GM18867 (cell line): ENCODE results near the gene RPL32.
"Not testable (repeated sequence)": the region's sequence is repeated elsewhere in the genome, so short reads cannot be mapped to it uniquely, and the experiment has no call there.

Experiments
- ATAC-seq: cut with Tn5 transposase; IDR thresholded peaks from one replicate; pipeline ENCODE4 v1.9.1; 2021; ENCODE audit warnings: mild to moderate bottlenecking, moderate library complexity; ENCODE audit not compliant: unreplicated experiment

Gene RPL32

DNA sequence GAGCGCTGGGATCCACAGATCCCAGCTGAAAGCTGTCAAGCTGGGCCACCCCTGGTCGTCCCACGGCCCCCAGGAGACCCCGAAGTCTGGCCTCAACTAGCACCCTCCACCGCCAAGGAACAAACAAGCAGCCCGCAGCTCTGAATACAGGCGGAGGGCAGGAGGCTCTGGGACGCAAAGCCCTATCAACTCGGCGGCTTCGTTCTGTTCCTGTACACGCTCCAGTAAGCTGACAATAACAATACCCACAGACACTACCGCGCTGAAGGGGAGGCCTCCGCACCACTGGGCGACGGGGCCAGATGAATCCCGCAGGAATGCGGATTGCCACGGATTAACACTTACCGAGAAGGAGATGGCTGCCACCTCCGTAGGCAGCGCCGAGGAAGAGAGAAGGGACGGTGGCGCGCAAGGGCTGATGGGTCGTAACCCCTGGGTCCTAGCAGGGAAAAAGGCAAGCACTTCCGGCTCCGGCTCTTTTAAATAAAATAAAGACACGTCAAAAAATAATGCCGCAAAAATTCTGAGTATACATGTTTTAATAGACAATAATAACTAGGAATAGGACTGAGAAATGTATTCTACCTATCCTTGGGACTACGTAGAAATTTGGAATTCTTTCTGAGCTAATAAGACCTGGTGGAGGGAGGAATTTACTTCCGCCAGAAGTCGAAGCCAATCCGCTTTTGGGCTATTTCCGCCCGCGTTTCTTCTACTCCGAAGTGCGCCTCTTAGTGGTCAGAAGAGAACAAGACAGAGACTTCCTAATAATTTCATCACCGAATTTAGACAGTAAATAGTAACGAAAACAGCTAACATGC is at the start of gene RPL32:
Gene RPL32, minus strand, starts transcription at position 417 of the 821 bp plus-strand sequence. CDS start 1,328 bp downstream, outside the sequence.
- ATAC-seq = peak; percentile 82

DNA sequence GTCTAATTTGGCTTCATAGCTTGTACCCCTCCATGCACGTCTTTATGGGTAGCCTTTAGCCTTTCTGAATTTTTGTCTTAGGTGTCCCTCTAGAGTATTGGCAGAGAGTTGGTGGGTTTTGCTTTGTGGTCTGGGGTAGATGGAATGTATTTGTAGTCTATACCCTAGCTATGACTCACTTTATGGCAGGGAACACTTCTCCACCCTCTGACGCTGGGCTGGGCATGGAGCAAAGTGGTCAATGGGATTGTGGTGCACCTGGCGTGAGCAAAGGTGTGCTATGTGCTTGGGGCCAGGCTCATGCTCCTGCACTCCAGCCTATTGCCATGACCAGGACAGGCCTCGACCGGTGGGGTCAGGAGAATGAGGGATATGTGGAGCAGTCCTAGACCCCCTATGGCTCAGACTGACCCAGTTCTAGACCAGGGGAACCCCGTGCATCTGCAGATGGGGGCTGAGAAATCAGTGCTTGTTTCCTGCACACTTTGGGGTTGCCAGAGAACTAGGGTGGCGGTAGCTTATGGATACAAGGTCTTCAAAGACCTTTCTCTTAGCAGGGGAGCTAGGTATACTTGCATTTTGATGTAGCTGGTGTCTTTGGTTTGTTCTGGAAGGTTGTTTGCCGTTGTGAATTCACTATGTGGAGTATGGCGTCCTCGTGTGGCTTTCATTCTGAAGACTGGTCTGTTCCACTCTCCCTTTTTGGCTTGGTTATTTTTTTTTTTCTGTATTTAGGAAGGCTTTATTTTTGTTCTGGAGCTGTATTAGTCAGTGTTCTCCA is 49.4 kb upstream of the RPL32 start:
- no peak for ATAC-seq

DNA sequence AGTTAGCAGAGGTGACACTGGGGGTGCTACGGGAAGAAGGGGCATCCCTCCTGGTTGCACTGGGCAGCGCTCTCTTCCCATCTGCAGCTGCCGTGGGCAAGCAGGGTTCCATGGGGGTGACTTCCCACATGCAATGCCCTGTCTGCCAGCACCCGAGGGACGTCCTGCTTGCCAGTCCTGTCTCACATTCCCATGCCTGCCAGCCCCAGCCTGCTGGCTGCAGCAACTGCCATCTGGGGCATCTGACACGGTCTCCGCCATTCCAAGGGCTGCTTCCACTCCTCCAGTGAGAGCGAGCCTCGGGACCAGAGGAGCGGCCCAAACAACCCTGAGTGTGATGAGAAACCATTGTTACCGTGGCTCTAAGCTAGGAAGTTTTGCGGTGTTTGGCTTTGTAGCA is 45.4 kb upstream of the RPL32 start:
- no peak for ATAC-seq

DNA sequence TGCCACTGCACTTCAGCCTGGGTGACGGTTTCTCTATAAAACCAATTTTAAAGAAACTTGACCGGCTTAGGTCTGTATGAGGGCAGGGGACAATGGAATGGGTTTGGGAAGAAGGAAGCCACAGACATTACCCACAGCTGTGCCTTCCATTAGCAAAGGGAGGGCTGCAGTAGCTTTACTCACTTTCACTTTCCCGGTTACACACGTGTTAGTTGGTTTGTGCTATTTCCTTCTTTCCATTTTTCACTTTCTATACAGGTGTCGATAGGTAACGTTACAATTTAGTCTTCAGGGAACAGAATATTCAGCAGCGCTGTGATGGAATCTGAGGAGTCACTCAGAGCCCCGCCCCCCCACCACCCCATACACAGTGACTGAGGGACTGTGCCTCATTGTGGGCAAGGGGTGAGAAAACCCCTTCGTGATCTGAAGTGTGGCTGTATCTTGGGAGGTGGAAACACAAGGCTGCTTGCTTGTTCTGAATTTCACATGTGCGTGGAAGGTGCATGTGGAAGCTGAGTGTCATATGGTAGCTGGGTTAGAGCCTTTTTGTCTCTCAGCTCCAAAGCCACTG is 44.8 kb upstream of the RPL32 start:
- ATAC-seq = peak; percentile 70

DNA sequence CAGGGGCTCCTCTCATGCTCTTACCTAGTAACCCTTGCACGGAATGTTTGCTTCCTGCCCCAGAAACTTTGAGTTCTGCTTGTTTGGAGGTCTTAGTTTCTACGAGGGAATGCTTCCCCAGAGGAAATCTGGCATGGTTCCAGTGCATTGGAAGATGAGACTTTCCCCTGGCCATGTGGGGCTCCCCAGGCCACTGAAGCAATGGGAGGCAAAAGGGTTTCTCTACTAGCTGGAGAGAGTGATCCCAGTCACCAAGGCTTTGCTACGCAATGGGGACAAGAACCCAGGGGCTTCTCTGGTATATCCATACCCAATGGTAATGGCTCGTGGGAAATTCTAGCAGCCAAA is 44.2 kb upstream of the RPL32 start:
- ATAC-seq = no peak

DNA sequence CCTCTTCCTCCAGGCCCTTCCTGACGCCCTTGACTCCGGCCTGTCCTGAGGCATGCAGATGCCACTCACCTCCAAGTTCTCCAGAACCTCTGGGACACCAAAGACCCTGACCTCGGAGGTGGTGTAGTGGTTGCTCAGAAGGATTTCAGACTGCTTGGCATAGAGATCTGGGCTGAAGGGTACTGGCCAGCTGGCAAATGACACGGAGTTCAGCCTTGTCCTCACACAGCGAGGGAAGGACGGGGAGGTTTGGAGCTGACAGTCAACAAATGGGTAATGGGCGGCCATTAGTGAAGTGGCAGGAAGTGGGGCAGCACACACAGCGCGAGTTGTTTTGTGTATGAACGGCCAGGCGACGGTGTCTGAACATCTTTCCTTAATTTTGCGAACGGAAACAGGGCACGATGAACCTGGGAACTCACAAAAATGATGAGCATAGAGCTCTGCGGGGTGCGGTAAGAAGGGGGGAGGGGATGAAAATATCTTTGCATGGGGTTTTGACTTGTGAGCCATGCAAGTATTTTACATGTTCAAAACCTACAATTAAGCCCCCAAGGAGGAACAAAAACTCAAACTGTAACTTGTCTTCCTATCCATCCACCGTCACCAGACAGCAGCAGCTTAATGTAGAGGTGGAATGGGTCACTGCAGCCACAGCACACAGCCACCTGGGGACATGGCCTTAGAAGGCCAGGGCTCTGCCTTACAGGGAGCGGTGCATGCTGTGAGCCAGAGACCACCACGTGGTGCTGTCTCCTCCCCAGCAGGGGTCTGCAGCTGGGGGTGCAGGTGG is 43.6 kb upstream of the RPL32 start:
- ATAC-seq = no peak

DNA sequence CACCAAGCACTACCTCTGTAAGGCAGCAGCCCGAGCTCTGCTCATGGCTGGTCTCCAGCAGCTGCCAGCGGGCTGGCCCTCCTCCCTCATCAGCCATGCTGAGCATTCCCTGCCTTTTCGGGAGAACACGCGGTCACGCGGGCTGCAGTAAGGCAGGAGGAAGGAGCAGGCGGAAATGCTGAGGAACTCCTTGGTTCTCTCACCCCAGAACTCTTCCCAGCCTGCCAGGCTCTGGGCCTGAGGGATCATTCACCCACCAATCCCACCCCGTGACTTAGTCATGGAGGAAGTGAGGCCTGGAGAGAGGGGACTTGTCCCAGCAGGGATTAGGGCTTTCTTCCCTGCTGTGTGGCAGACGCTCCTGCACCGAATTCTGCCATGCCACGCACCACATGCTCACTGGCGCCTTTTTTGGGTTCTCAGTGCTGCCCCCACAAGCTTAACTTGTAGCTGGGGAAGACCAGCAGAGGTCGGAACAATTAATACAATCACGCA is 42.9 kb upstream of the RPL32 start:
- ATAC-seq = no peak

DNA sequence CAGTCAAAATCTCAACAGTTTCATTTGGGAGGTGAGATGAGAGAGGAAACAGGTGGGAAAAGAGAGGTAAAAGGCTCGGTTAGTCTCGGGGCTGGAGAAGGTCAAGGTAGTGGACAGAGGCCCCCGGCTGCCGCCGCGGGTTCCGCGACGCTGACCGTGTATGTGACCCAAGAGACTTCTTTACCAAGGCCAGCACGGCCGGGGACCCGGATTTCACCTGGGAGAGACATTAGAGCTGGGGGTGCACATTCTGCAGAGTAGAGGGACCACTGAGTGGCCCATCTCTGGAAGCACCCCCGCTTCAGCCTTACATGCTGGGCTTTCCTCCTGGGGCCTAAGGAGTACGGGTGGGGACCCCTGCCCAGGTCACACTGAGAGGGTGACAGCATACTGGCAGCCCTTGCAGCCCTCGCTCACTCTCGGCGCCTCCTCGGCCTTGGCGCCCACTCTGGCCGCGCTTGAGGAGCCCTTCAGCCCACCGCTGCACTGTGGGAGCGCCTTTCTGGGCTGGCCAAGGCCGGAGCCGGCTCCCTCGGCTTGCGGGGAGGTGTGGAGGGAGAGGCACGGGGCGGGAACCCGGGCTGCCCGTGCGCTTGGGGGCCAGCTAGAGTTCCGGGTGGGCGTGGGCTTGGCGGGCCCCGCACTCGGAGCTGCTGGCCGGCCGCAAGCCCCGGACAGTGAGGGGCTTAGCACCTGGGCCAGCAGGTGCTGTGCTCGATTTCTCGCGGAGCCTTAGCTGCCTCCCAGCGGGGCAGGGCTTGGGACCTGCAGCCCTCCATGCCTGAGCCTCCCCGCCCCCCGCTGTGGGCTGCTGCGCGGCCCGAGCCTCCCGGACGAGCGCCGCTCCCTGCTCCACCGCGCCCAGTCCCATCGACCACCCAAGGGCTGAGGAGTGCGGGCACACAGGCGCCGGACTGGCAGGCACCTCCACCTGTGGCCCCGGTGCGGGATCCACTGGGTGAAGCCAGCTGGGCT is 41.3 kb upstream of the RPL32 start:
- ATAC-seq = no peak

DNA sequence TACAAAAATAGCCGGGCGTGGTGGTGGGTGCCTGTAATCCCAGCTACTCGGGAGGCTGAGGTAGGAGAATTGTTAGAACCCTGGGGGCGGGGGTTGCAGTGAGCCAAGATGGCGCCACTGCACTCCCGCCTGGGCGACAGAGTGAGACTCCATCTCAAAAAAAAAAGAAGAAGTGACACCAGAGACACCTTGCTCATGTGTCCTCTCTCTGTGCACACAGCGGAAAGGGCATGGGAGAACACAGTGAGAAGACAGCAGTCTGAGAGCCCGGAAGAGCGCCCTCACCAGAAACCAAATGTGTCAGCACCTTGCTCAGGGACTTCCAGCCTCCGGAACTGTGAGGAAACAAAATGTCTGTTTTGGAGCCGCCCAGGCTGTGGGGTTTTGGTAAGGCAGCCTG is 40.5 kb upstream of the RPL32 start:
- ATAC-seq = peak; percentile 45

DNA sequence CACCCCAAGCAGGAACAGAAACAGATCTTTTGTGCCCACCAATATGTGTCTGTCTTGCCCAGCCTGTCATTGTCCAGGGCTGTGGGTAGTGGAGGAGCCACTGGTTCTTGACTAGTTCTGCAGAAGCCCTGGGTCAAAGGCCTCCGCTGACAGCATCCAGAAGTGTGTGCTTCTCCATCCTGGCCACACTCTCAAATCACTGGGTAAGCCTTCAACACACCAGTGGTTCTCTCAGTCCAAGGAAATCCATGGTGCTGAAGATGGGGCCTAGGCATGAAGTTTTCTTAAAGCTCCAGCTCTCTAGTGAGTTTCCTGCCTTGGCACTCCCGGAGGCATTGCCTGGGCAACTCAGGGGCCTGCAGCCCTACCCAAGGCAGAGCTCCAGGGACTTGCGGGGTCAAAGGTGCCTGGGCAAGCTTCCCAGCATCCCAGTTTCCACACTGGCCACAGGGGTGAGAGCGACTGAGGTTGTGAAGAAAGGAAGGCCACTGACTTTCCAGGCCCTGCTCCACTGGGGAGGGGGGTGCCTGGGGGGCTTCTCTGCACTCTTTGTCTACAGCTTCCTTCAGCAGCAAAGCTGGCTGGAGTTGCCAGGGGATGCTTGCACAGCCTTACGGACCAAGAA is 37.9 kb upstream of the RPL32 start:
- ATAC-seq = no peak

DNA sequence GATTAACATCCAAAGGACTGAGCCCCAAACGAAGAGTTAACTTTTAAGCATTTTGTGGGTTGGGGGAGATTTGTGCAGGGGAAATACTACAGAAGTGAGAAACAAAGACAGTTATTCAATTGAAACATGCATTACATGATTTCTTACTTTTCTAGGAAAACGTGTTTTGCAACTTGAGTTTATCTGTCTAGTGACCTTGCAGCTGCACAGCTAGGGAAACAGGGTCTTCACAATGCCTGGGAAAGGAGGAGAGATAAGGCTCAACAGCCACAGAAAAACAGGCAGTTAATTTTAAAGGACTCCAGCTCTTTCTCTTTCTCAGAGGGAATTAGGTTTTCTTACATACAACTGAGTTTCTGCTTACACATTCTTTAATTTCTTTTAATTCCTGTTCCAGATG is 37.4 kb upstream of the RPL32 start:
- not testable (repeated sequence) for ATAC-seq

DNA sequence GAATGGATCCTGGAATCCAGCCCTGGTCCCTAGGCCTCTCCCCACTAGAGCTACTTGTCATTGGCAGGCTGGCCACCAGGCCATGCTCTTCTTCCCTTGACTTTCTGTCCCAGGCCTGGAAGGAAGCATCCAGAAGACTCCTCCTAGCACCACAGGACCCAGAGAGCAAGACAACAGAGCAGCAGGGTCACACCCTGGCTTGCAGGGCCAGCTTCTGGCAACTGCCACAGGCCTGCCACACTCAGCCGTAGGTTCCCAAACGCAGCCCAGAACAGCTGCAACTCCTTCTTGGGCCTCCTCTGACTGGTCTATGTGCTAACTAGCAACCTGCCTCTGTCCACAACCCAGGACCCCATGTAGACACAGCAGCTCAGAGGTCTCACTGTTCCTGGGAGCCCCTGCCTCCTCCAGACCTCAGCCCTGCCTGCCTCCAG is 36.8 kb upstream of the RPL32 start:
- no peak for ATAC-seq

DNA sequence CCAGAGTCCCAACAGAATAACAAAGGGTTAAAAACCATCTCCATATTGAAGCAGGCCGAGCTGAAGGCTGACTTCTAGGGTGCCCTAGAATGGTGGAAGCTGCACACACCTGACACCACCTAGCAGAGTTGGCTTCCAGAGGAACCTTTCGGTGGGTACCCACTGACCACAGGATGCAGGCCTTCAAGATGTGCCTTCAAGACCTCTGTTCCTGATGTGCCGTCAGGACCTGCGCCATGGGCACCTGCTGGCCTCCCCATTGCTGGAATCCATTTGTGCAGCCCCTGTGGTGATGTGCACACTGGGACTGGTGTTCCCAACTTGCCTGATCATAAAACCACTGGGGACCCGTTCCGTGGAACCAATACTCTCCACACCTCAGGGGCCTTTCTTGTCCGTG is 35.7 kb upstream of the RPL32 start:
- no peak for ATAC-seq

DNA sequence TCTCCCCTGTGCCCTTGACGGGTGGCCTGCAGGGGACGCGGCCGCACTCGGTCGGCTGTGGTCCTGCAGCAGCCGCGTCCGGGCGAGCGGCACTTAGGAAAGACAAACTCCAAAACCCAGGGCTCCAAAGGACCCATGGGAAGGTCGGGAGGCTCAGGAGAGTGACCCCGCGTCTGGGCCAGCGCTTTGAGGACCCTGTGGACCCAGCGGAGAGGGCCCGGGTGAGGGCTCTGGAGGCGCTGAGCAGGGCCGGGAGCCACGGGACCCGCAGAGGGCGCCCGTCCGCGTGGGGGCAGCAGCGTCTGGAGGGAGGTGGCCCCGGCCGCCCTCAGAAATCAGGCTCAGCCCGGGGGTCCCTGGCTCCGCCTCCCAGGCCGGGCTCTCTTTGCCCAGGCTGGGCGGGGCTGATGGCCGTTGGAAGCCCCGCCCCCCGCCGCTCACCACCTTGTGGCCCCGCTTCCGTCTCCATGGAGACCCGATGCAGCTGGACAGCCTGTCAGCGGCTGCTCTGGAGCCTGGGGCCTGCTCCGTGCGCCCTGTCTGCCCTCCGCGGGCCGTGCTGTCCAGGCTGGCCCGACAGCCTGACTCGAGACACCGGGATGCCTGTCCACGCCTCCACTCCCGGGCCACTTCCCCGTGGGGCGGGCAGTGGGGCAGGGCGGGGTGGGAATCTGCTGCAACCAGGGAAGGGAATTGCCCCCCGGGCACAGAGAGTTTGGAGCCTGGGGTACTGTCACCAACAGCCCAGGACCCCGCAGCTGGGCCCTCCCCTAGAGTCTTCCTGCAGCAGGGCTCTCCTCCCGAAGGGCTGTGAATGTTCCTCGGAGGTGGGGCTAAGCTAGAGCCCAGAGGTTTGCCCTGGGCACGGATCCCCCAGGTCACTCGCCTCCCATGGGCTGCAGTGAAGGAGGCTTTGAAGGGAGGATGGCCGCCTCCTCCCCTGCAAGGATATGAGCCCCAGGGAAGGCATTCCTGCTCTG is 34.8 kb upstream of the RPL32 start:
- no peak for ATAC-seq

DNA sequence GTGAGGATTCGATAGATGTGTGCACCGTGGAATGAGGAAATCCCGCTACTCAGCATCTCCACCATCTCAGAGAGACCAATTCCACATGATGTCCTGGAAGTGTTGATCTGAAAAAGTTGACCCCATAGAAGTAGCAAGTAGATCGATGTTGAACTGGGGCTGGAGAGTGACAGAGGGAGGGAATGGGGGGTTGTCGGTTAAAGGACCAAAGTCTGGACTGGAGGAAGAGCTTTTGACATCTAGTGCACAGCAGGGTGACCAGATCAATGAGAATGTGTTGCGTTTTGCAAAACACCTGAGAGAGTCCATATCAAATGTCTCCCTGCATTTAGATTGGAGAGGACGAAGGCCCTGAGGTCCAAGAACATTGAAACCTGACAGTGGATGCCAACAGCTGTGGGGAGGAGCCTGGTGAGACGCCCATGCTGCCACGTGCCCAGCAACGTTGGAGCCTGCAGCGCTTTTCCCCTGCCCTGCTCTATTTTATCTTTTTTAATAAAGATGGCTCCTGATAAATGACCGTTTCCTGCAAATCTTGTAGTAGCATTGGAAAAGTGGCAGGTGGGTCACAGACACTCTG is 30.1 kb upstream of the RPL32 start:
- no peak for ATAC-seq

DNA sequence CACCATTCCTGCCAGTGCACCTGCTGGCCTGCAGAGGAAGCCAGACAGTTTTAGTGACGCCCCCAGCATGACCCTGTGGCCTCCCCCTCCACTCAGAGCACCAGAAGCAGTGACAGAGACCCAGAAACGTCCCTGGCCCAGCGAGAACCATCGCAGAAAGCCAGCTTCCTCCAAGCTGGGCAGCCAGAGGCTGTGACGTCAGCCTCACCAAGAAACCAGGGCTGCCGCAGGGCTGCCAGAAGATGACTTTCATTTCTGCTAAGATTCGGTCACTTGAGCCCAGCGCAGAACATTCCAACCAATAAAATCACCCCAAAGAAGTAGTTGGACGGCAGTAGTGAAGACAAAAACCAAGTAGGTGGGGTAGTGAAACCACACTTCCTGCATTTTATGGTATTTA is 29.6 kb upstream of the RPL32 start:
- peak; percentile 69 for ATAC-seq

DNA sequence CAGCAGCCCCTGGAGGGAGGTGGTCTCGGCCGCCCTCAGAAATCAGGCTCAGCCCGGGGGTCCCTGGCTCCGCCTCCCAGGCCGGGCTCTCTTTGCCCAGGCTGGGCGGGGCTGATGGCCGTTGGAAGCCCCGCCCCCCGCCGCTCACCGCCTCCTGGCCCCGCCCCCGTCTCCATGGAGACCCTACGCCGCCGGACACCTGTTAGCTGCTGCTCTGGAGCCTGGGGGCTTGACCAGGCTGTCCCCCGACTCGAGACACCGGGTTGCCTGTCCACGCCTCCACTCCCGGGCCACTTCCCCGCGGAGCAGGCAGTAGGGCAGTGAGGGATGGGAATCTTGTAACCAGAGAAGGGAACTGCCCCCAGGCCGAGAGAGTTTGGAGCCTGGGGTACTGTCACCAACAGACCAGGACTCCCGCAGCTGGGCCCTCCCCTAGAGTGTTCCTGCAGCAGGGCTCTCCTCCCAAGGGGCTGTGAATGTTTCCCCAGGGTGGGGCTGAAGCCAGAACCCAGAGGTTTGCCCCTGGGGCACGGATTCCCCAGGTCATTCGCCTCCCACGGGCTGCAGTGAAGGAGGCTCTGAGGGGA is 27.8 kb upstream of the RPL32 start:
- ATAC-seq = peak; percentile 37
